Karpas-422 (cell line): ENCODE data around the gene CEBPZOS. TPM values are rescaled to one million over a fixed set of nuclear protein-coding genes. Genes with fewer than 3 reads are reported as not detected.

Experiments used
- DNase-seq: peaks from one replicate; pipeline ENCODE4 v3.0.0-alpha.2; 2015
- H2AFZ ChIP-seq: fragments of 200-600 bp; sonication (generic); 2 replicates; pipeline ENCODE4 v1.6.1; 2014; ENCODE audit warnings: antibody characterized with exemption, low read length, mixed read lengths
- H3K27ac ChIP-seq: fragments of 200-600 bp; sonication (generic); 2 replicates; pipeline ENCODE4 v1.5.1; 2014; ENCODE audit warnings: mild to moderate bottlenecking, low read length, moderate library complexity
- H3K27me3 ChIP-seq: fragments of 200-600 bp; sonication (generic); 2 replicates; pipeline ENCODE4 v1.6.1; 2014; ENCODE audit warnings: low read length, mixed read lengths
- H3K36me3 ChIP-seq: fragments of 200-600 bp; sonication (generic); 2 replicates; pipeline ENCODE4 v1.6.1; 2014; ENCODE audit warnings: low read length, mixed read lengths; ENCODE audit not compliant: insufficient read depth
- H3K4me1 ChIP-seq: fragments of 200-600 bp; sonication (generic); 2 replicates; pipeline ENCODE4 v1.6.1; 2014; ENCODE audit warnings: mild to moderate bottlenecking, low read length, mixed read lengths
- H3K4me2 ChIP-seq: fragments of 200-600 bp; sonication (generic); 2 replicates; pipeline ENCODE4 v1.6.1; 2014; ENCODE audit warnings: low read length, low read depth, mild to moderate bottlenecking; ENCODE audit not compliant: poor library complexity, severe bottlenecking
- H3K4me3 ChIP-seq: fragments of 200-600 bp; sonication (generic); 2 replicates; pipeline ENCODE4 v1.5.1; 2014; ENCODE audit warnings: mild to moderate bottlenecking, antibody characterized with exemption, low read length, mixed read lengths
- H3K79me2 ChIP-seq: fragments of 200-600 bp; sonication (generic); 2 replicates; pipeline ENCODE4 v1.6.1; 2014; ENCODE audit warnings: mild to moderate bottlenecking, low read length, mixed read lengths
- H3K9ac ChIP-seq: fragments of 200-600 bp; sonication (generic); 2 replicates; pipeline ENCODE4 v1.6.0; 2014; ENCODE audit warnings: low read length
- H3K9me2 ChIP-seq: fragments of 200-600 bp; sonication (generic), shearing (Covaris generic); replicated peaks from 2 replicates; pipeline ENCODE4 v1.6.0; 2014; ENCODE audit warnings: mild to moderate bottlenecking, low read length, moderate library complexity; ENCODE audit not compliant: insufficient read depth
- H3K9me3 ChIP-seq: fragments of 300-700, 200-600 bp; sonication (generic); 2 replicates; pipeline ENCODE4 v1.6.1; 2014; ENCODE audit warnings: low read length, mixed read lengths
- H4K20me1 ChIP-seq: fragments of 200-600 bp; sonication (generic); 2 replicates; pipeline ENCODE4 v1.6.1; 2014; ENCODE audit warnings: mild to moderate bottlenecking, antibody characterized with exemption, low read length, low read depth; ENCODE audit not compliant: insufficient read depth
- total RNA-seq: library from RNA; depleted of rRNA; stranded (reverse); fragments of >200 nt; shearing (Covaris generic); gene quantifications from 2 replicates; pipeline ENCODE4 v1.2.3, GENCODE V29; 2014; ENCODE audit warnings: low replicate concordance

The CEBPZOS gene
- total RNA-seq, 1 experiment from 2014 or later, result 31.0 TPM

DNA sequence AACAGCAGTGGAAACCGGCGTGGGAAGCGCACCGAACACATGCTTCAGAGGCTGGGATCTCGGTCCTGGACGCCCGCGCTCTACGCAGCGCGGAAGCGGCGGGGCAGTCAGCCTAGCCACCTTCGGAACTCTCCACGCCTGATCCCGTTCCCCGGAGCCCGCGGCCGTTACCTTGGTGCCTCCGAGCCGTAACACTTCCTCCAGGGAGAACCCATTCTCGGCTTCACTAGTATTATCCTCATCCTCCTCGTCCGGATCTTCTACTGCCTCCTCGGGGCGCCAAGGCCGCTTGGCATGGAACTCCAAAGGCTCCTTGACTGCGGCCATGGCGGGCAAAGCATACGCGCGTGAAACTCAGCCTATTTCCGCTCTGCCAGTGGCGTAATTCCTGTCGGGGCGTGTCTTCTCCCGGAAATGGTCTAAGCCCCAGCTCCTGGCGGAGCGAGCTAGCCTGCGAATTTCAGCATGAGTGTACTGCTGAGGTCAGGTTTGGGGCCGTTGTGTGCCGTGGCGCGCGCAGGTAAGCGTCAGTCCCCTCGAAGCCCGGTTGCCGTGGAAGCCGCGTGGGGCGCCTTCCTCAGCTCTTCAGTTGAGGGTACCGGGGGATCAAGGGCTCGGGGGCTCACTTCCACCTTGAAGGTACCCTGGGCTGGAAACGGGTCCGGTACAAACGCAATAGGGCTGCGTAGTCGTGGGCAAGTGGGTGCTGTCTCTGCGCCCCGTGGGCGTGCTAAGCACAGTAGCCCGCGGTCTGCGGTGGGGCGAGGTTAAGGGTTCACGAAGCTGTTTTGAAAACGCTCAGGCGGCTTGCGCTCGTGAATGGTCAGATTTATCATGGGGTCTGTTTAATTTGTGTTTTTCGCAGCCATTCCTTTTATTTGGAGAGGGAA, 35.2 kb downstream of the CEBPZOS start, which contains the start of the genes CEBPZ and NDUFAF7:
CEBPZ (minus strand) TSS at position 356 of the 890 bp plus-strand sequence; CDS start at position 327, 29 bp downstream.
NDUFAF7 (plus strand) TSS at position 418 of the 890 bp plus-strand sequence; CDS start at position 466, 48 bp downstream.
- H2AFZ ChIP-seq, result peak within 1 kb of the TSS; percentile 93
- H3K9me2 ChIP-seq, result no peaks in the 10 kb centered on the region
- peaks cover 36% of the 10 kb centered on the region for H3K4me1 ChIP-seq
- peak; percentile 96 for DNase-seq
- H3K27me3 ChIP-seq, result no peaks in the 10 kb centered on the region
- H3K36me3 ChIP-seq, result peaks cover 38% of the 10 kb centered on the region
- peaks cover 97% of the 10 kb centered on the region for H3K79me2 ChIP-seq
- H3K4me2 ChIP-seq, result peak within 1 kb of the TSS; percentile 96
- H3K27ac ChIP-seq, result peak within 1 kb of the TSS; percentile 58
- peak within 1 kb of the TSS; percentile 86 for H3K9ac ChIP-seq
- H3K4me3 ChIP-seq, result peak within 1 kb of the TSS; percentile 93
- peaks cover 34% of the 10 kb centered on the region for H4K20me1 ChIP-seq
- H3K9me3 ChIP-seq, result no peaks in the 10 kb centered on the region

DNA sequence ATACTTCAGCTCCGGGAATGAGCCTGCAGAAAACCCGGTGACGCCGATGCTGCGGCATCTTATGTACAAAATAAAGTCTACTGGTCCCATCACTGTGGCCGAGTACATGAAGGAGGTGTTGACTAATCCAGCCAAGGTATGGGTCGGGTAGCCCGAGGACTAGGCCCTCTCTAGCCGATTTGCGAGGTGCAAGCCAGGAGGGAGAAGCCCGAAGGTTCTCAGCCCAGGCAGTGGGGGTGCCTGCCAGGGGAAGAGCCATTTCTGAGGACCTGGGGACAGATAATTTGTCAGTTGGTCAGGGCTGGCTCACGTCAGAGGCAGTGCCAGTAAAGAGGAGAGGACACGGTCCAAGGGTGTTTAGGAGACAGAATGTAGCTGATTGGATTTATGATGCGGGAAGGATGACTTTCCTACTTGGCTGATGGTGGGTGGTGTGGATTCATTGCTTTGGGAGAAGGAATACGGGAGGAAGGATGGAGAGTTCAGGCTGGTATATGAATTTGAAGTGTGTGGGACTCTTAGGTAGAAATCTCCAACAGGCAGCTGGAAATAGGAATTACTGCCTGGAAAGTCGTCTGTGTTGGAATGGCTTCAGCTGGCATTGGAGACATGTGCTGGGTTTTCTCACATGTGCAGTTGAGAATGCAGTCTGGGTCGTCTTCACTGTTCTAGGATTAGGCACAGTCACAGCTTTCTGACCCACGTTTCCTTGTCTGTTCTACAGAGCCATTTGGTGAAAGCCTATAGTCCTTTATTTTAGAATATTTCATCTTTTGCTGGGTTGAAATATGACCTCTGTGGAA, 36.0 kb downstream of the CEBPZOS start:
- Histone ChIP-seq H2AFZ (peak overlapping the region; percentile 93; the same call in 1 of the 2 replicates), H3K27ac (peak overlapping the region; percentile 44; the same call in 1 of the 2 replicates), H3K27me3 (no peaks in the 10 kb centered on the region), H3K9me3 (no peaks in the 10 kb centered on the region), H3K9me2 (no peaks in the 10 kb centered on the region), H4K20me1 (peaks cover 27% of the 10 kb centered on the region), H3K36me3 (peaks cover 30% of the 10 kb centered on the region), H3K4me1 (peaks cover 28% of the 10 kb centered on the region), H3K4me3 (peak overlapping the region; percentile 93), H3K79me2 (peaks cover 96% of the 10 kb centered on the region), H3K4me2 (peak overlapping the region; percentile 96), H3K9ac (peak overlapping the region; percentile 86)
- DNase-seq, result peak; percentile 58

GRCh38 chr2:37243435-37243834, 47.1 kb downstream of the CEBPZOS start:
- H3K4me1 ChIP-seq, result no peaks in the 10 kb centered on the region
- H3K4me2 ChIP-seq, result no peak overlapping the region
- peaks cover 72% of the 10 kb centered on the region for H3K36me3 ChIP-seq
- no peak overlapping the region for H3K4me3 ChIP-seq
- DNase-seq, result no peak
- H3K9ac ChIP-seq, result no peak overlapping the region
- no peaks in the 10 kb centered on the region for H4K20me1 ChIP-seq
- no peak overlapping the region for H3K27ac ChIP-seq
- H2AFZ ChIP-seq, result no peak overlapping the region
- H3K9me3 ChIP-seq, result no peaks in the 10 kb centered on the region
- H3K9me2 ChIP-seq, result no peaks in the 10 kb centered on the region
- no peaks in the 10 kb centered on the region for H3K27me3 ChIP-seq
- H3K79me2 ChIP-seq, result no peaks in the 10 kb centered on the region

DNA sequence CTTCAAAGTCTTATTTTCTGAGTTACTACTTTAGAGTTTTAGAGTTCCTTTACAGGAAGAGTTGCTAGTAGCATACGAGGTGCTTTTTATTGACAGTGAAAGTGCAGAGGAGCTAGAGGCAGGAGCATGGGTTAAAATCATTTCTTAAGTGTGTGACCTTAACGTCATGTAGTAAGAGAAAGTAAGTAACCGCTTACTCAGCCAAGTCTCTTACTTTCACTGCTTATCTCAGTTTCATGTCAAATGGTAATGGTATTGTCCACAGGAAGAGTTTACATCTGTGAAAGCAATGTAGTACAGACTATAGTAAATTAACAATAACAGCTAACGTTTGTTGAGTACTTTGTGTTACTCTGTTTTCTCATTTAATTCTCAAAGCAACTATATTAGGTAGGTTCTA, 47.7 kb downstream of the CEBPZOS start:
- no peak overlapping the region for H3K4me2 ChIP-seq
- H3K27ac ChIP-seq, result no peak overlapping the region

GRCh38 chr2:37244755-37245154, 48.5 kb downstream of the CEBPZOS start:
- H3K9ac ChIP-seq, result no peak overlapping the region
- peaks cover 70% of the 10 kb centered on the region for H3K36me3 ChIP-seq
- no peak overlapping the region for H2AFZ ChIP-seq
- no peaks in the 10 kb centered on the region for H3K4me1 ChIP-seq
- DNase-seq, result no peak
- no peaks in the 10 kb centered on the region for H4K20me1 ChIP-seq
- no peak overlapping the region for H3K4me3 ChIP-seq
- no peaks in the 10 kb centered on the region for H3K9me2 ChIP-seq
- no peaks in the 10 kb centered on the region for H3K27me3 ChIP-seq
- H3K79me2 ChIP-seq, result no peaks in the 10 kb centered on the region
- no peaks in the 10 kb centered on the region for H3K9me3 ChIP-seq
- no peak overlapping the region for H3K4me2 ChIP-seq
- H3K27ac ChIP-seq, result no peak overlapping the region

More for the DNA sequence above, 47.7 kb downstream of the CEBPZOS start:
- Histone ChIP-seq H2AFZ (no peak overlapping the region), H3K4me1 (no peaks in the 10 kb centered on the region), H3K9me3 (no peaks in the 10 kb centered on the region), H3K9ac (no peak overlapping the region), H3K9me2 (no peaks in the 10 kb centered on the region), H3K27me3 (no peaks in the 10 kb centered on the region), H3K79me2 (no peaks in the 10 kb centered on the region), H4K20me1 (no peaks in the 10 kb centered on the region), H3K36me3 (peaks cover 72% of the 10 kb centered on the region), H3K4me3 (no peak overlapping the region)
- no peak for DNase-seq

DNA sequence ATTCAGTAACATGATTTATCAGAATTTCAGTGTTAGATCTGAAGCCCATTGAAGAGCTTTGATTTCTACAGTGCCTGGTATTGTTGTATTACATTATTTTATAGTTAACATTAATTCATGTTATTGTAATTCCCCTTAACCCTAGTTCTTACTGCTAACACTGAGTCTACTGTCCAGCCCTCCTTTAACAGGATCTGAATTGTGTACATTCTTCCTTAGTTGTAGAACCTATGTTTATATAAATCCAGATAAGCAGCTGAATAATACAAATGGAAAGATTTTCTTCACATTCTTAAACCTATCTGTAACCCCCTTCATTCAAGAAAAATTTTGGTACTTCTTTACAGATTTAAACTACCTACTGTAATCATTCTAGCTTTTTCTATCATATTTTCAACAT, 49.9 kb downstream of the CEBPZOS start:
- H3K27ac ChIP-seq, result no peak overlapping the region
- no peaks in the 10 kb centered on the region for H4K20me1 ChIP-seq
- H3K9ac ChIP-seq, result no peak overlapping the region
- no peaks in the 10 kb centered on the region for H3K9me3 ChIP-seq
- H2AFZ ChIP-seq, result no peak overlapping the region
- H3K36me3 ChIP-seq, result peaks cover 73% of the 10 kb centered on the region
- no peak overlapping the region for H3K4me2 ChIP-seq
- no peaks in the 10 kb centered on the region for H3K27me3 ChIP-seq
- H3K79me2 ChIP-seq, result 0 out of 2 replicates have a peak, but pooled peaks cover 2% of the 10 kb centered on the region
- no peak for DNase-seq
- H3K9me2 ChIP-seq, result no peaks in the 10 kb centered on the region
- H3K4me1 ChIP-seq, result no peaks in the 10 kb centered on the region
- no peak overlapping the region for H3K4me3 ChIP-seq

- Histone ChIP-seq H3K79me2 (peaks cover 8% of the 10 kb centered on the region; the same call in 1 of the 2 replicates), H3K4me1 (no peaks in the 10 kb centered on the region), H3K4me2 (no peak overlapping the region), H3K36me3 (peaks cover 59% of the 10 kb centered on the region; the same call in 1 of the 2 replicates), H3K9me2 (no peaks in the 10 kb centered on the region), H3K27ac (no peak overlapping the region), H3K27me3 (no peaks in the 10 kb centered on the region), H3K4me3 (no peak overlapping the region), H4K20me1 (no peaks in the 10 kb centered on the region), H3K9me3 (no peaks in the 10 kb centered on the region), H3K9ac (no peak overlapping the region), H2AFZ (no peak overlapping the region)
- no peak for DNase-seq
These were observed 54.8 kb downstream of the CEBPZOS start for GRCh38 chr2:37250869-37251740.
